GM19328 (cell line): ENCODE results near the gene TTC1.
"Not testable (repeated sequence)": the region's sequence is repeated elsewhere in the genome, so short reads cannot be mapped to it uniquely, and the experiment has no call there.

ENCODE experiments used
- ATAC-seq: cut with Tn5 transposase; IDR thresholded peaks from one replicate; pipeline ENCODE4 v1.9.1; 2021; ENCODE audit warnings: mild to moderate bottlenecking, moderate library complexity; ENCODE audit not compliant: unreplicated experiment

Gene TTC1

DNA sequence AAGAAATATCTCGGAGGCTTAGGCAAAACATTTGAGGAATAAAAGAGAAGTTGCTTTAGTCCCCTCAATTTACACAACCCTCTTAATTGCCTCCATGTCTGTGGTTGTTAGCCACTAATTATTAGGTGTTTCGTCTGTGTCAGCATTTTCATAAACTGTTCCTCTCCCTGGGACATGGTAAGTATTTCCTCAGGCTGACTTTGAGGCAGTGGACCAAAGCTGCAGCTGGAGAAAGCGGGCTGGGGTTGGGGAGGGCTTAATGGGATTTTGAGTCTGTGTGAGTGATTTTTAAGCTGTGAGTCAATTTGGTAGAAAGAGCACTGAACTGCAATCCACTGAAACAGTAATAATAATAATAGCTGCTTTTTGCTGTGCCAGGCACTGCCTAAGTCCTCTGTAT, 13.0 kb upstream of the TTC1 start:
- no peak for ATAC-seq

DNA sequence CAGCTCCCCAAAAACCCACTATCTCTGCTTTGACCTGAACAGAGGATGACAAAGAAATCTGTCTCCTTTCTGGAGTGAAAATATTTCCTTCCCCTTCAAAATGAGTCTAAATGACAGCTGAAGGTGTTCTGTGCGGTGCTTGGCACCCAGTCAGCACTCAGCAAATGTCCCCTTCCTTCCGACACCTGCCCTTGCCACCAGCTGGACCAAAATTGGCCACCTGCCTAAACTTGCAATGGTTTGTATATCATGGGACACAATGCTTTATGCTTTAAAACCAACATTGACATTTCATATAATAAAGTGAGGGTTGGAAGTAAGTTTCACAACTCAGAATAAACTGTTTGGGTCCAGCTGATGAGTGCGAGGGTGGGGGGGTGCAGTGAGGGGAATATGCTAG, 7.5 kb upstream of the TTC1 start:
- no peak for ATAC-seq

DNA sequence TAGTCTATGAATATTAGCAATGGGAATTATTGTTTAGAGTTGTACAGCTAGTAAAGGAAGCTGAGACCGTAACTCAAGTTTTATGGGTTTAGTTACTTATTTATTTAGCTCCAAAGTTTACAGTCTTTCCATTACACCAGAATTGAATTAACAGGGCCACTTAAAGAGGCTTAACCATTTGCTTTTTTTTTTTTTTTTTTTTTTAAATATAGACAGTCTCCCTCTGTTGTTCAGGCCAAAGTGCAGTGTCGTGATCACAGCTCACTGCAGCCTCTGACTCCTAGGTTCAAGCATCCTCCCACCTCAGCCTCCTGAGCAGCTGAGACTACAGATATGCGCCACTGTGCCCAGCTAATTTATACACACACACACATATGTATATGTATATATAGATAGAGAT, 1.4 kb upstream of the TTC1 start:
- no peak for ATAC-seq

DNA sequence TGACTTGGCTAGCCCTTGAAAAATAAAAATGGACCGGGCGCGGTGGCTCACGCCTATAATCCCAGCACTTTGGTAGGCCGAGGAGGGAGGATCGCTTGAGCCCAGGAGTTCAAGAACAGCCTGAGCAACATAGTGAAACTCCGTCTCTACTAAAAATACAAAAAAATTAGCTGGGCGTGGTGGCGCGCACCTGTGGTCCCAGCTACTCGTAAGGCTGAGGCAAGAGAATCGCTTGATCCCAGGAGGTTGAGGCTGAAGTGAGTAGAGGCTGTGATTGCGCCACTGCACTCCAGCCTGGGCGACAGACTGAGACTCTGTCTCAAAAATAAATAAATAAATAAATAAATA, 436 bp upstream of the TTC1 start:
- peak; percentile 20 for ATAC-seq

DNA sequence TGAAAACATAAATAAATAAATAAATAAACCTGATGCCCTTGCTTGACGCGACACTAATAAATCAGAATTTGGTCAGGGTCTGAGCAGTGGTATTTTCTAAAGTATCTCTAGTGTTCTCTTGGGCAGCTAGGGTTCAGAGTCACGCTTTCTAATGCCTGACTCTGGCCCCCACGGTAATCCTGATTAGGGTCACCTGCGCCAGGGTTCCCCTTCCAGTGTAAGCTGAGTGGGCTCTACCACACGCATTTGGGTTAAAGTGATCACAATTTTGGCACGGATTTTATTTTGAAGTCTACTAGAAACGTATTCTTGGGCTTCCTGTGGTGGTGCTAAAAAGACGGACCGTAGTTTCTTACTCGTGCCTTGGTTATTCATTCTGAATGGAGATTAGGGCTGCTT, 651 bp downstream of the TTC1 start:
- no peak for ATAC-seq

DNA sequence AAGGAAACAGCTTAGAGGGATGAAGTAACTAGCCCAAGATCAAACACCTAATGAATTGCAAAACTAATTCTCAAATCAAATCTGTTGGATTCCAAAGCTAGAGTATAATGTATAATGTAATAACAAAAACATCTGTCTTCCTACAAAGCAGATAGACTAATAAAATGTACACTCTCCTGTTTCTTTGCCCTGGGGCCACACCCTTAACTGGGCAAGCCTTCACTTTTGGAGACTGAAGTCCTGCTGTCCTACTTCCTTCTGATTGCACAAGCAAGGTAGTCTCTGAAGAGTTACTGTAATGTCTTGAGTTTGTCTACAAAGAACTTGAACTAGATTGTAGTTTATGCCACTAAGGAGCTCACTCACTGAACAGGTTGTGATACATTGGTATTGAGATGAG, 2.5 kb downstream of the TTC1 start:
- no peak for ATAC-seq

DNA sequence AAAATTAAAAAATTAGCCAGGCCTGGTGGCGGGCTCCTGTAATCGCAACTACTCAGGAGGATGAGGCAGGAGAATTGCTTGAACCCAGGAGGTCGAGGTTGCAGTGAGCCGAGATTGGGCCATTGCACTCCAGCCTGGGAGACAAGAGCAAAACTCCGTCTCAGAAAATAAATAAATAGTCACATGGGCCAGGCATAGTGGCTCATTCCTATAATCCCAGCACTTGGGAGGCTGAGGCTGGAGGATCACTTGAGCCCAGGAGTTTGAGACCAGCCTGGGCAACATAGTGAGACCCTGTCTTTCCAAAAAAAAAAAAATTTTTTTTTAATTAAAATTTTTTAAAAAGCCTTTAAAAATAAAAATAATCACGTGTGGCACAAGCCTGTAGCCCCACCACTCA, 5.3 kb downstream of the TTC1 start:
- not testable (repeated sequence) for ATAC-seq

DNA sequence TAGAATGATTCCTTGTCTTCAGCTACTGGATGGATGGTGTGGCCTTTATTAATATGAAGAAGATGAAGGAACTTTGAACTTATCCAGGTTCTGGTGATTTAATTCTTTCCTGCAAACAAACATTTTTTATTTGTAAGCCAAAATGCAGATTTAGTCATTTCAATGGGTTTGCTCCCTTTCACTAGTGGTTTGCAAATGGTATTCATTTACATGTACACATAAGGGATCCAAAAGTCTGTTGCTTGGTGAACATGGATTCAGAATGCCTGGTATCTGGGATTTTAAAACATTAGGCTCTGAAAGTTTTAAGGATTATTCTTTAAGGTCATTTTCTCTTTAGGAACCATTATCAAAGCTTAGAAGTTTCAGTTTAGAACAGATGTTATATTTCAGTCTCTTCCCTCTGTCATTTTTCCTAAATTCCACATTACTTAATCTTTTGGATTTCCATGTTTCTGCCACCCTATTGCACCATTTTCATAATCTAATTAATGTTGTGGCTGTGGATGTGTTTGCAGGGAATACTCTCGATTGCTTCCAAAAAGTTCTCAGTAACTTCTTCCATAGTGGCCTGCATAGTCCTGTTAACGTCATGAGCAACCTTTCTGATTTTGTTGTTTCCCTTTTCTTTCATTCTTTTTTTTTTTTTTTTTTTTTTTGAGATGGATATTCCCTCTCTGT, 10.1 kb downstream of the TTC1 start:
- ATAC-seq, result no peak

DNA sequence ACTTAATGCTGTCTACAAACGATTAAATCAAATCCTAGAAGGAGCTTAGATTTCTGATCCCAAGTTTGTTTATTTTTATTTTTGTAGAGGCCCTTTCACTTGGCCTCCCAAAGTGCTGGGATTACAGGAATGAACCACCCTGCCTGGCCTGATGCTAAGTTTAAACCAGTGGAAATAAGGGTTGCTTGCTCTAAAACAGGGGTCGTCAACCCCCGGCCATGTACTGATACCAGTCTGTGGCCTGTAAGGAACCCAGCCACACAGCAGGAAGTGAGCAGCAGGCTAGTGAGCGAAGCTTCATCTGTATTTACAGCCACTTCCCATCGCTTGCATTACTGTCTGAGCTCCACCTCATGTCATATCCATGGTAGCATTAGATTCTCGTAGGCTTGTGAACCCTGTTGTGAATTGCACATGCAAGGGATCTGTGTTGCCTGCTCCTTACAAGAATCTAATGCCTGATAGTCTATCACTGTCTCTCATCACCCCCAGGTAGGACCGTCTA, 11.4 kb downstream of the TTC1 start:
- no peak for ATAC-seq

DNA sequence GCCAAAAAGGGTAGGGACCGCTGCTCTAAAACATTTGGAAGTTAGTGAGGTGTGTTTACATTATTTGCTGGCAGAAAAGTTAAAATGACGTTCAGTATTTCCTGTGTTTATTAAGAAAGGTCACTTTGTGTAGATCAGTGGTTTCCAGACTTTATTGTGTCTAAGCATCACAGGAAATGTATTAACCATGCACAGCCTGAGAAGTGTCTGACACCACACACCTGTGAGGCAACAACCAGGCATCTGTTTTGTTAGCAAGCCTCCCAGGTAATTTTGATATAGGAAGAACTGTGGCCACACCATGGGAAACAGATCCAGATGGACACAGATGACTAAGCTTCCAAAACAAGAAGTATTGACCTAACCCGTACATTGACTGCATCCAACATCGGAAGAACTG, 12.0 kb downstream of the TTC1 start:
- no peak for ATAC-seq

DNA sequence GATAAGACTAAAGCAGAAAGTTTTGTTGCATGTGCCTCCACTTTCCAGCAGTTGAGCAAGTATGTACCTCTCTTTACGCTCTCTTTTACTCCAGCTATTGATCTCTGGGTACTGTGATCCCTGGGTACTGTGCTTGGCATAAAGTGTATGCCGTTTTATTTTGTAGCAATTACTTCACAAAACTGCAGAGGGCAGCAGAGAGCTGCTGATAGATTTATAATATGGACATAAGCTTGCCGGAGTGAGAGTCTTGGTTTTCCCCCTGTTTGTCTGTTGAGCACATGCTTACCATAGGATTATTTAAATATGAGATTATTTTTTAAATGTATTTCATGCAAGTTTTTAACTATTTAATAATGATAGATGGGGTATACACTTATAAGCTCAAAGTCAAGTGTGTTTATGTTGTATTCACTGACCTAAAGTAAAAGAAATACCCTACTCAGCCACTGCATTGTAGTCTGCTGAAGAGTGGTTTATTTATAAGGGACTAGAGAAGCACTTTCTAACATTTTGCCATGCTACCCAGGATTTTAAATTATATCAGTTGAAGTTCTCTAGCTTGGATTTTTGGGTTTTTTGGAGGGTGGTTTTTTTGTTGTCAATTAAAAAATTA, 13.0 kb downstream of the TTC1 start:
- ATAC-seq, result no peak

DNA sequence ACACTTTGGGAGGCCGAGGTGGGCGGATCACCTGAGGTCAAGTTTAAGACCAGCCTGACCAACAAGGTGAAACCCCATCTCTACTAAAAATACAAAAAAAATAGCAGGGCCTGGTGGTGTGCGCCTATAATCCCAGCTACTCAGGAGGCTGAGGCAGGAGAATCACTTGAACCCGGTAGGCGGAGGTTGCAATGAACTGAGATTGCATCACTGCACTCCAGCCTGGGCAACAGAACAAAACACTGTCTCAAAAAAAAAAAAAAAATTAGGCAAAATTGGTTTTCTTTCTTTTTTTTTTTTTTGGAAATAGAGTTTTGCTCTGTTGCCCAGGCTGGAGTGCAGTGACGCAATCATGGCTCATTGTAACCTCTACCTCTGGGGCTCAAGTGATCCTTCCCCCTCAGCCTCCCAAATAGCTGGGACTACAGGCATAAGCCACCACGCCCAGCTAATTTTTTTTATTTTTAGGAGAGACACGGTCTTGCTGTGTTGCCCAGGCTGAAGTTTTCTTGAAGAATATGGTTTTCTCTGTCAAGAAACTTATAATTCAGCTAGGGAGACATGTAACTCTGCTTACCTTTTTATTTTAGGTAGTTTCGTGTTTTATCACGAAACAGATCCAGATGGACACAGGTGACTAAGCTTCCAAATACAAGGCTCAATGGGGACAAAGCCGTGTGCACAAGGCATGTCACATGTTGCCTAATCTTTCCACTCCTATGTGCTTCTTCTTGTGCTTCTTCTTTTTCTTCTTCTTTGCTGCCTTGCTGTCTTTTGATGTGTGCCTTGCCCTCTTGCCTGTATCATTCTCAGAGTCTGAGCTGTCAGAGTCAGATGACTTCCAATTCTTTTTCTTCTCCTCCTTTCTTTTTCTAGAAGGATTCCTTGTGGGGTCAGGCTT, 14.3 kb downstream of the TTC1 start:
- no peak for ATAC-seq

DNA sequence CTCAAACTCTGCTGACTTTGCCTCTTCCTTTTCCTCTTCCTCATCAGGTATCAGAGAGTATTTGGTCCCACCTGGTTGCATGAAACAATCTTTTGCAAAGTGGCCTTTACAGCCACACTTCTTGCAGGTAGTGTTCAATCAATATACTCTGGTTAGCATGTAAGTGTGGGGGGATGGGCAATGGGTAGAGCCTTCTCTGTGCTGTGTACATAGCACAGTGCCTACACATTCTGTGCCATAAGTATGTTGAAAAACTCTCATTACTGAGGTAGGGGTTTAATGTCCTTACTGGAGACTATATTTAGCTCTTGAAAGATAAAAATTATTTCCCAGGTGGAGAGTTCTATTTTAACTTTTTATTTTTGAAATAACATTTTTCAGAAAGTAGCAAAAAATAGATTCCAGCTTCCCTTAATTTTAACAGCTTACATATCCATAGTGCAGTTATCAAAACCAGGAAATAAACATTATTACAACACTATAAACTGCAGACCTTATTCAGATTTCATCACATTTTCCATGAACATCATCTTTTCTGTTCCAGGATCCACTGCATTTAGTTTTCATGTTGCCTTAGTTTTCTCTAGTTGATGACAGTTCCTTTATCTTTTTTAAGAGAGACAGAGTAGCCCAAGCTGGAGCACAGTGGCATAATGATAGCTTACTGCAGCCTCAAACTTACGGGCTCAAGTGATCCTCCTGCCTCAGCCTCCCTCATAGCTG, 15.1 kb downstream of the TTC1 start:
- no peak for ATAC-seq

DNA sequence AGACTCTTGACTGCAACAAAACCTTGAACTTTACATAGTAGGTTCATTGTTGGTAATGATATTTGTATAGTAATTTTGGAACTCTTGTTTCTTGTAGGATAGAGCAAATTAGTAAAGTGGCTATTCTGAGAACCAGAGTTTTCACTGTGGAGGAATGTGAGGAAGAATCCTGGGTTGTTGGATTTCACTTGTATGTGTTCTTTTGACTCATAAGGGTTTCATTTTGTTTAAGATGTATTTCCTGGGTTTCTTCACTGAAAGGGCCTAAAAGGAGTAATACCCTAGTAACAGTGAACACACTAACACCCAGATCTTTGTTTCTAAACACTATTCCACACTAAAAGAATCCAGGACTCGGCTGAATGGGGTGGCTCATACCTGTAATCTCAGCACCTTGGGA, 20.1 kb downstream of the TTC1 start:
- ATAC-seq, result no peak

DNA sequence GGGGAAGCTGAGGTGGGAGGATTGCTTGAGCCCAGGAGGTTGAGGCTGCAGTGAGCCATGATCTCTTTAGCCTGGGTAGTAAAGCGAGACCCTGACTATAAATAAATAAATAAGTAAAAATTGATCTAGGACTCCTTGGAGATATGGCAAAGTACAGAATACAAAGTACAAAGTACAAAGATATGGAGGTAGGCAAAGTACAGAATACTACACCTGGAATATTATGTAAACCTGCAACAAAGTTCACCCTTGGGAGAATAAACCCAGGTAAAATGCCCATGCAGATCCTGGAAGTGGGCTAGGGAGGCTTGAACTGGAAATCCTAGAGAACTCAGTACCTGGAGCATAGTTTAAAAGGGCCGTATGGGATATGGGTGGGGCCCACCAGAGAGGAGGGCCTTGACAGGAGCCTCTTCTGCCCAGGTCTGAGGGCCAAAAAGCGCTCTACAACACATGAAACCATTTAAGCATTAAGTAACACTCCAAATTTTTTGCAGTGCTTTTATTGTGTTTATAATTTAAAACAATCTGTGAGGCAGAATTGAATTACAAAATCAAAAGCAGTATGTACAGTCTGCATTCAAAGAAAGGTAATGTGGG, 20.7 kb downstream of the TTC1 start:
- ATAC-seq, result no peak

DNA sequence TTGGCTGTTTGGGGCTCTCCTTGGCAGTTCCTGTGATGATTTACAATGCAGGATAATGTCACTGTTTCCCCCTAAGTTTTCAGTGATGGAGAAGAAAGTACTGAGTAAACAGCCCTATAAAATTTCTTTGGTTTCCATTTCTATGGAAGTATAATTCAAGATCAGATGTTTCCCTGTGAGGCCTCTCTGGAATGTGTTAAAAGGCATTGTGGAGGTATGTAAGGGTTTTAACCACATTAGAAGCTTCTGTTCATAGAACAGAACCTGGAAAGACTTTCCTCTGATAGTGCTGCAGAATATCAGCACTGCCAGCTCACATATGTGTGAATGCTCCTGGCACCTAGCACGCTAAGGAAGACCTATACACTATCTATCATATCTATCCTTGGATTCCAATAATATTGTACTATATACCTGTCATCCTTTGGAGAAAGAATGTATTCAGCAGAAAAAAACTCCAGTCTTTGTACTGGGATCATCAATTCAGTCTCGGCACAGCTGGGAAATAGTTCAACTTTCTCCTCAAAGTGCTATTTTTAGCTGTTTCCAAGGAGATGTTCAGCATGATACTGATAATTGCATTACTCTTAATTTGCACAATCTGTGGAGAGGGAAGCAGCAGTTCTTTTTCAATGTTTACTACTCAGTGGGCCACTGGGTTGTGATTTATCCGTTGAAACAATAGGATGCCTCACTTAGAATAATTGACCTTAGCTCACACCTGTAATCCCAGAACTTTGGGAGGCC, 21.9 kb downstream of the TTC1 start:
- no peak for ATAC-seq

DNA sequence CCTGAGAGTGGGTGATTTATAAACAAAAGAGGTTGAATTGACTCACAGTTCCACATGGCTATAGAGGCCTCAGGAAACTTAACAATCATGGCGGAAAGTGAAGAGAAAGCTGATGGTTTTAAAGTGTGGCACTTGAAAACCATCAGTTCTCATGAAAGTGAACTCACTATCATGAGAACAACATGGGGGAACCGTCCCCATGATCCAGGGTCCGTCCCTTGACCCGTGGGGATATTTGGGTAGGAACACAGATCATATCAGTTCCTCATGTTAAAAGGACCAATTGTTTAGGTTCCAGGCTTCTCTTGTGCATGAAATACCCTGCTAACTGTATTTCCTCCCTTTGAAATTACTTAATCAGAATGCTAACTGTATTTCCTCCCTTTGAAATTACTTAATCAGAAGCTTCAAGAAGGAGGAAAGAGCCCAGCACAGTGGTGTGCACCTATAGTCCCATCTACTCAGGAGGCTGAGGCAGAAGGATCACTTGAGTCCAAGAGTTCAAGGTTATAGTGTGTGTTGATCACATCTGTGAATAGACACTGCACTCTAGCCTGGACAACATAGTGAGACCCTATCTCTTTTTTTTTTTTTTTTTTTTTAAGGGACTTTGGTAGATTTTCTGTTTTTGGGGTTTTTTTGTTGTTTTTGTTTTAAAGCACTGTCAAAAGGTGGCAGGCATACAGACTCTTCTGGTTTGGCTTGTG, 24.8 kb downstream of the TTC1 start:
- ATAC-seq, result no peak

DNA sequence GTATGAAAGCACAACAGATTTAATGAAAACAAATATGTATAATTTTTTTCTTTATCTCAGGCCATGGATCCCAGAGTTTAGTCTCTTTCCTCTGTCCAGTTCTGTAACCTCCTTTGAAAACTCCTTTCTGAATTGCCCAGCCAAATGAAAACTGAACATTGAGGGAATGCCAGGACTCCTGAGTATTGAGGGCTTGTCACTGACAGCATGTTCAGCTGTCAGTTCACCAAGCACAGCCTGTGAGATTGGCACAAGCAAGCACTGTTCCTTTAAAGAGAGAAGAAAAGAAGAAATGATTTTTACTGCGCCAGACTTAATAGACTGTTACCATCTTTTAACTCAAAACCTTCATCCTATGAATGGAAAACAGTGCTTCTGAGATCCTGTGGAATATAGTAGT, 27.3 kb downstream of the TTC1 start:
- ATAC-seq, result no peak

DNA sequence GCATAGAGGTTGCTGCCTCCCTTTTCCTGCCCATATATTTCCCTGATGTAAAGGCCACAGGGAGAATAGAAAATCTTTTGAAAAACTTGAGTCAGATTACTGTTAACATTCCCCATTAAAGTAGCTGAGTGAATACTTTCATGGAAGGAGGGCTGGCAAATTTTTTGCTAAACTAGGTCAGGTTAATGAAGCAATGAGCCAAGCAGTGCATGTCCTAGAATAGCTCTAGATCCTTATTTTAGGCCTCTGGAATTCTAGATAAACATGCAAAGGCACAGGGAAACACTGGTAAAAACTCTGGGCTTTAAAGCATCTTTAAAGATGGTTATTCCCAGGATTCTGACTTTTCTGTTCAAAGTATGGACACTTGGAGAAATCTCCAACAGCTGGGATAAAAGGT, 27.9 kb downstream of the TTC1 start:
- ATAC-seq, result no peak
